Heart right ventricle (tissue), 16 donors: ENCODE measurements around the gene CFAP54. TPM values are rescaled to one million over a fixed set of nuclear protein-coding genes. Genes with fewer than 3 reads are reported as not detected.

ENCODE experiments used
- ATAC-seq, 8 donors: fragments of 200-7000 bp; cut with Tn5 transposase; one replicate each; pipeline ENCODE4 v1.9.1; 2020; ENCODE audit warnings: mild to moderate bottlenecking in 8 of 8, moderate library complexity in 8 of 8, moderate number of reproducible peaks in 1 of 8
- DNase-seq, 2 donors: peaks; one replicate each; pipeline ENCODE4 v3.0.0-alpha.2; 2020
- H3K27ac ChIP-seq, 10 donors: fragments of 200-600 bp; sonication (generic) in 2 of 10; one replicate each; pipeline versions ENCODE4 v1.5.0 to v1.8.0; 2020 to 2022; ENCODE audit warnings: mild to moderate bottlenecking in 3 of 10
- H3K27me3 ChIP-seq, 7 donors: fragments of 200-600 bp; one replicate each; pipeline ENCODE4 v1.8.0; 2021 to 2022; ENCODE audit warnings: mild to moderate bottlenecking in 2 of 7
- H3K36me3 ChIP-seq, 9 donors: fragments of 200-600 bp; sonication (generic) in 1 of 9; one replicate each; pipeline versions ENCODE4 v1.5.0 to v1.8.0; 2020 to 2022; ENCODE audit warnings: mild to moderate bottlenecking in 2 of 9
- H3K4me1 ChIP-seq, 9 donors: fragments of 200-600 bp; sonication (generic) in 1 of 9; one replicate each; pipeline versions ENCODE4 v1.5.0 to v1.8.0; 2020 to 2022; ENCODE audit warnings: mild to moderate bottlenecking in 4 of 9
- H3K4me3 ChIP-seq, 10 donors: fragments of 200-600 bp; sonication (generic) in 2 of 10; one replicate each; pipeline versions ENCODE4 v1.5.0 to v1.8.0; 2020 to 2022; ENCODE audit warnings: mild to moderate bottlenecking in 7 of 10, moderate library complexity in 2 of 10
- H3K9me3 ChIP-seq, 11 donors: fragments of 200-600 bp in 10 of 11; sonication (generic) in 2 of 11; one replicate each; pipeline versions ENCODE4 v1.5.0 to v1.8.0; 2013 to 2022; ENCODE audit warnings: mild to moderate bottlenecking in 2 of 11, control low read depth in 1 of 11, moderate library complexity in 1 of 11
- CTCF ChIP-seq, 9 donors: fragments of 200-600 bp; sonication (generic) in 2 of 9; IDR thresholded peaks; one replicate each; pipeline versions ENCODE4 v1.5.0 to v1.8.0; 2021 to 2022; ENCODE audit warnings: antibody characterized with exemption in 9 of 9, mild to moderate bottlenecking in 5 of 9, moderate library complexity in 1 of 9
- WGBS, 2 donors: extraction: QIAGEN DNeasy Blood & Tissue Kit; methylation state at CpG; one replicate each; pipeline ENCODE4 v1.1.7; 2013; ENCODE audit warnings: inconsistent platforms in 1 of 2; 5-methylcytosine and 5-hydroxymethylcytosine counted together
- intact Hi-C, 10 donors: fragments of 100-400 bp; cut with DNase I; formaldehyde crosslinking; loops; one replicate each; pipeline versions ENCODE4 v1.11.1 to v1.14.2; 2022
- polyA plus RNA-seq, 2 donors: library from polyadenylated mRNA; stranded (reverse); fragments of 200-250 nt; gene quantifications; one replicate each; pipeline ENCODE4 v1.2.3, GENCODE V29; 2013
- total RNA-seq, 10 donors: library from RNA; stranded (reverse); fragmentation: NEBNext Ultra II Directional in 3 of 10; extraction: Animal tissue kit (Norgen Biotek cat#: 25700) in 3 of 10; gene quantifications; one replicate each; pipeline versions ENCODE4 v1.2.1 to v1.2.4, GENCODE V29; 2021 to 2023
- donor health status: Arrhythmogenic right ventricular cardiomyopathy.
- donor health status: ischemic (EF 13 %, LVEDD 7.1; RV severe dilation, severe dysfunction).
- donor health status: healthy with polysubstance abuse.
- donor health status: DM: no; HTN: yes; CAD: no.
- donor health status: DM: no; HTN: no; CAD: no.
- donor health status: ischemic (EF 25% LVEDD 6.9; RV normal size, moderate dysfunction).
- donor health status: ischemic (EF 25% LVEDD 5.7; RV mildly dilated, moderate dysfunction).
- donor health status: healthy.
- donor health status: DM: yes; HTN: yes; CAD: no.
- donor health status: Ischemic cardiomyopathy.
- donor health status: ischemic (EF 35%, LVEDD 5.7; RV mildly dilated, moderate dysfunction).
- donor health status: nonischemic (EF 11% LVEDD 7.7; RV severe dilation, severe dysfunction).
- donor health status: DM: yes; HTN: yes; CAD: no.
- donor health status: PGD.
- donor health status: ischemic (EF 29% LVEDD 5.4; RV normal size, mild dysfunction).
- donor health status: nonischemic (EF 23%, LVEDD 6.1; RV moderate dilation, normal function).

Gene CFAP54
- total and polyA plus RNA-seq, 12 donors = 0.07 to 0.35 (median 0.21) TPM; not detected in 2

GRCh38 chr12:96462571-96463280 lies 26.7 kb upstream of the CFAP54 start:
- intact Hi-C loops = no loop called here
- Histone ChIP-seq H3K27me3 (no peaks in the 10 kb centered on the region), H3K27ac (no peak overlapping the region), H3K4me3 (no peak overlapping the region), H3K36me3 (no peaks in the 10 kb centered on the region), H3K9me3 (no peaks in the 10 kb centered on the region), H3K4me1 (peaks cover 0 to 7% (median 0%) of the 10 kb centered on the region in 9 donors)
- TF ChIP-seq CTCF (IDR thresholded peaks at IDR 0.05) = no peak
- DNase-seq (no peak), ATAC-seq (no peak)
- 74 to 79% methylated on average over 7 of the region's 7 CpGs for whole genome bisulfite sequencing, 2 donors

- Histone ChIP-seq H3K27me3 (no peaks in the 10 kb centered on the region), H3K36me3 (no peaks in the 10 kb centered on the region), H3K4me1 (peaks cover 0 to 7% (median 0%) of the 10 kb centered on the region in 9 donors), H3K4me3 (no peak overlapping the region), H3K27ac (no peak overlapping the region), H3K9me3 (peaks cover 0 to 17% (median 0%) of the 10 kb centered on the region in 11 donors)
- ATAC-seq (no peak), DNase-seq (no peak)
- TF ChIP-seq CTCF (IDR thresholded peaks at IDR 0.05) = no peak
- intact Hi-C loops = no loop called here
- WGBS, 2 donors = 89 to 92% methylated on average over 3 of the region's 3 CpGs
Measured at GRCh38 chr12:96465896-96466295, 23.5 kb upstream of the CFAP54 start.

DNA sequence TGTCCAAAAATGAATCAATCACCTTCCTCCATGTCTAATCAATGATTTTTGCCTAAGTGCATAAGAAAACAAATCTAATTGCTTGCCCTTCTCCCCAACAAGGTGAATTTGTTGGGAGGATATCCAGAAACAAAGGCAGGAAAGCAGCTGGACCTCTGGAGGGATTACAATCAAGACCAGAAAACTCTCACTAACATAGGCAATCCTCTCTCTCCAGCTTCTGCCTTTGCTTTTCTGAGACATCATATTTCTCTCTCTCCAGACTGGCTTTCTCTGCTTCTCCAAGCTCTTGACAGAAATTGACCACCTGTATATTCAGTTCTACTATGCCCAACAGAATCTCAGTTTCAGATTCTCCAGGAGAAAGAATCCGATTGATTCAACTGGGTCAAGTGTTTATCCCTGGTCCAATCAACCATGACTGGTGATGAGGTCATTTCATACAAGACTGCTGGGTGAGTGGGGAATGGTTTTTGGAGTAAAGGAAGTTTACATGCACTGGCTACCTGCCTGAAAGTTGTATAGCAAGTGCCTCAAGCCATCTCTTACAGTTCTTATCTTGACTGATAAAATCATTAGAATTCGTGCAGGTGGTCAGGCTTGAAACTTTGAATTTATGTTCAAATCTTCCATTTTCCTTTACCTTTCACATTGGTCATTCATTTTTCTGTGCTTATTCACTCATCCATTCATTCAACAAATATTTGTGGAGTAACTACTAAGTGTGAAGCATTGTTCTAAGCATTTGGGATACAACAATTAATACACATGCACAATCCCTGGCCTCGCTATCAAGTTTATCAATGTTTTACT lies 22.2 kb upstream of the CFAP54 start:
- no peak overlapping the region for H3K4me3 ChIP-seq
- peaks cover 0 to 17% (median 0%) of the 10 kb centered on the region in 11 donors for H3K9me3 ChIP-seq
- WGBS, 2 donors = 81 to 82% methylated on average over 3 of the region's 3 CpGs
- H3K27ac ChIP-seq = no peak overlapping the region
- H3K36me3 ChIP-seq = no peaks in the 10 kb centered on the region
- no peak for ATAC-seq
- no peak for DNase-seq
- intact Hi-C loops = no loop called here
- TF ChIP-seq CTCF (IDR thresholded peaks at IDR 0.05) = no peak
- H3K4me1 ChIP-seq = peaks cover 0 to 7% (median 0%) of the 10 kb centered on the region in 9 donors
- H3K27me3 ChIP-seq = no peaks in the 10 kb centered on the region

DNA sequence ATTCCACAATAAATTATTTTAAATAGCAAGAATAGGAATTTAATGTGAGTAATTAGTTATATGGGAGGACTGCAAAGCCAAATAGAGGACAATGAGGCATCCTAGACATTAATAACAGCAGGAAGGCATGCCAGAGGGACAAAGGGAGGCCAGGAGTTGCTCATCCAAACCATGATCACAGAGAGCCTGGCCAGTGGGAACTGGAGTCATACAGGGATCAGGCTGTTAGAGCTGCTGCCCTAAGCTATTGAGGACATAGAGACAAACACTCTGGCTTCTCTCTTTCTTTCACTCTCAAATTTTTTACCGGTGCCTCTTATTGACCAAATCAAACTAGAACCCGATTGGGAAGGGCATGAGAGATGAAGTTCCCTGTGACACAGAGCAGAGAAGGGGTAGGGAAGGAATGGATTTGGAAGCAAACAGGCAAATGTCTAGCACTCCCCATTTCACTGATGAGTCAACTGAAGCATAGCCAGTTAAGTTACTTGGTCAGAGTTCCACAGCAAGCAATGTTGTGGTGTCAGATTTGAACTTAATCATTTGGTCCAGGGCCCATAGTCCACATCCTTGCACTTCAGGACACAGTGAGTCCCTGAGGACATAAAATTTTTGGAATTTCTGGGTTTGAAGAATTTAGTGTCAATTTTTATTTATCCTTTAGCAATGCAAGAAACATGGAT lies 17.9 kb upstream of the CFAP54 start:
- intact Hi-C loops = no loop called here
- Histone ChIP-seq H3K27me3 (no peaks in the 10 kb centered on the region), H3K9me3 (peaks cover 0 to 17% (median 0%) of the 10 kb centered on the region in 11 donors), H3K4me3 (no peak overlapping the region), H3K27ac (no peak overlapping the region), H3K36me3 (no peaks in the 10 kb centered on the region), H3K4me1 (peaks cover 0 to 6% (median 0%) of the 10 kb centered on the region in 9 donors)
- 95 to 98% methylated on average over 2 of the region's 2 CpGs for WGBS, 2 donors
- no peak for ATAC-seq
- TF ChIP-seq CTCF (IDR thresholded peaks at IDR 0.05) = no peak
- DNase-seq = no peak
